AG09319 (cell line): ENCODE data around the gene IQCH.

Source experiments
- DNase-seq: peaks from one replicate; pipeline ENCODE4 v3.0.0-alpha.2; 2010; ENCODE audit warnings: low read depth; ENCODE audit errors: extremely low read depth
- CTCF ChIP-seq: IDR thresholded peaks from 2 replicates; pipeline ENCODE4 v1.5.1; 2011; ENCODE audit warnings: low read depth, mild to moderate bottlenecking, inconsistent platforms, low read length, moderate library complexity

Gene IQCH

GRCh38 chr15:67259806-67260205, 5.2 kb downstream of the IQCH start:
- no peak for TF ChIP-seq CTCF
- DNase-seq, result no peak

DNA sequence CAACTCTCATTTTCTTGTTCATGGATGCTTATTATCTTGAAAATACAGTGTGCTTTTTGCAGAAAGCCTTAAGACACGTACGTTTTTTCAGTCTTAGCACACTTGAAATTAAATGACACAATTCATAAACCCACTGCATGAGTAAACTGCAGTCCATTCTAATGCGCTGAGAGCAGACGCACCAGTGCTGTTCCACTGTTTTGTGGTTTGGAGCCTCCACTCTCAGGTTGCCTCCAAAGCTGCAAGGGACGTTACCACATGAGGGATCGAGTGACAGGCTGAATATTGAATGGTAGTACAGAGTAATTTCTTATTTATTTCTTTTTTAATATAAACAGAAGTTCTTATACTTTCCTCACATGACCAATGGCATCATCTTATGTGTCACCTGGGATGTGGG, 12.3 kb downstream of the IQCH start:
- no peak for DNase-seq
- no peak for TF ChIP-seq CTCF

GRCh38 chr15:67267440-67267839, 12.9 kb downstream of the IQCH start:
- no peak for TF ChIP-seq CTCF
- DNase-seq, result no peak

DNA sequence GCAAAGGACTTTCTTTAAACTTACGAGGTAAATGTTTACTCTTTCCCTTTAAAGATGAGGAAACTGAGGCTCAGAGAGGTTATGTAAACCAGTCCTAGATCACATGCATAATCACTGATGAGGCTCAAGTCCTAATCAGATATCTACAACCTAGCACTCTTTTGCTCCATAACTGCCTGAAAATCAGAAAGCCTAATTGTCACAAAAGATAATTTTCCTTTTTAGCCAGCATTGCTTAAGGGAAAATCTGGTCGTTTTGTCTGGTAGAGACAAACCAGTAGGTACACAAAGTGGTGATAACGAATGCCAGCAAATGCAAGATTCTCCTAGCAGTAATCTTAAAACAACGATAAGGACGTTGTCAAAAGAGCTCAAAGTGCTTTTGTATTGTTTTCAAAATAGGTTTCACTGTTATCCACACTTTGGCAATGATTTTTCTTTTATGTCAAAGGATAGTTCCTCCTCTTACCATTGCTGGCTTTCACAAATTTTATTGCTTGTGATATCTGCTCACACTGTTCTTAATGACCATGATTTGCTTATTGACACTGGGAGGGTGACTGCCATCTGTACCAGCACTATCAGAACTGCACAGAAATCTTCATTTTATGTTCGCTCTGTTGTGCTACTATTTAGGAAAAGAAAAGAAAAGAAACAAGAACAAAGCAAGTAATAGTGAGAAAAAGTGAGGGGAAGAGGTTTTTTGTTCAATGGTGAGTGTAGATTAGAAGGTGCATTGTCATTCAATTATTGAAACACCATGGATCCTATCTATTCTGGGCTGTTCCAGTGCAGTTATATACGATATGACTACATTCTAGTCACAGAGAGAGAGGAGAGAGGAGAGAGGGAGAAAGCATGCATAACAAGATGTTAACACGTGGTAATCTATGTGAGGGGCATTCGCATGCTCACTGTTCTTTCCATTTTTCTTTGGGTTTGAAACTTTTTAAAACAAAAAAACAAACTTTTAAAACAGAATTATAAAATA, 13.7 kb downstream of the IQCH start:
- TF ChIP-seq CTCF, result no peak
- DNase-seq, result no peak

- DNase-seq, result no peak
- TF ChIP-seq CTCF, result no peak
These were observed 19.6 kb downstream of the IQCH start for GRCh38 chr15:67274236-67274635.

DNA sequence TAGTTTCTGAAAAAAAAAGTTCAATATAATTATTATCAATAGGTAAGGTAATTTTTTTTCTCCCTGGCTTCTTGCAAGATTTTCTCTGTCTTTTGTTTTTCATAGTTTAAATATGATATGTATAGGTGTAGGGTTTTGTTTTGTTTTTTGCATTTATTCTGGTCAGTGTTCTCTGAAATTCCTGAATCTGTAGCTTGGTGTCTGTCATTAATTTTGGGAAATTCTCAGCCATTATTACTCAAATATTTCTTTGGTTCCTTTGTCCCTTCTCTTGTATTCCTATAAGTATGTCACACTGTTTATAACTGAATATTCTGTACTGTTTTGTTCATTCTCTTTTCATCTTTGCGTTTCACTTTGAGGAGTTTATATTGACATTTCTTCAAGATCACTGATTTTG, 22.1 kb downstream of the IQCH start:
- no peak for DNase-seq
- no peak for TF ChIP-seq CTCF

DNA sequence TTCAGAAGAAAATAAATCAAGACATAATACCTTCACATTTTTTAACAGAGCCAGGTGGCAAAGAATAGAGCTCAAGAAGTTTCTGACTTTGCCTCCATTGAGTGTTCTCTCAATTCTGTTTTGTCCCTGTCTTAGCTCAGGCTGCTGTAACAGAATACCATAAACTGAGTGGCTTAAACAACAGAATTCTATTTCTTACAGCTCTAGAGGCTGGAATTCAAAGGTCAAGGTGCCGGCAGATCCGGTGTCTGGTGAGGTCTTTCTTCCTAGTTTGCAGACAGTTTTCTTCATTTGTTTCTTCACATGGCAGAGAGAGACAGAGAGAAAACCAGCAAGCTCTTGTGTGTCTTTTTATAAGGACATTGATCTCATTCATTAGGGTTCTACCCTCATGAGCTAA, 25.6 kb downstream of the IQCH start:
- DNase-seq, result no peak
- TF ChIP-seq CTCF, result no peak
